Peyer's patch (tissue), 4 donors: ENCODE data around the gene ZBTB20. TPM values are rescaled to one million over a fixed set of nuclear protein-coding genes. Genes with fewer than 3 reads are reported as not detected.

Source experiments
- DNase-seq, 3 donors: peaks; one replicate each; pipeline ENCODE4 v3.0.0-alpha.2; 2017 to 2019
- H3K27ac ChIP-seq, 4 donors: fragments of 200-600 bp; sonication (generic); one replicate each; pipeline ENCODE4 v1.5.1; 2016 to 2019
- H3K27me3 ChIP-seq, 2 donors: fragments of 200-600 bp; sonication (generic); one replicate each; pipeline ENCODE4 v1.5.1; 2019
- H3K36me3 ChIP-seq, 3 donors: fragments of 200-600 bp; sonication (generic); one replicate each; pipeline ENCODE4 v1.5.1; 2016 to 2019
- H3K4me1 ChIP-seq, 4 donors: fragments of 200-600 bp; sonication (generic); one replicate each; pipeline ENCODE4 v1.5.1; 2016 to 2019
- H3K4me3 ChIP-seq, 4 donors: fragments of 200-600 bp; sonication (generic); 1 replicate in 3 of 4; 2 replicates in 1 of 4; pipeline ENCODE4 v1.5.1; 2016 to 2019; ENCODE audit warnings: mild to moderate bottlenecking in 1 of 4
- H3K9me3 ChIP-seq, 4 donors: fragments of 200-600 bp; sonication (generic); one replicate each; pipeline ENCODE4 v1.5.1; 2016 to 2019; ENCODE audit warnings: mild to moderate bottlenecking in 1 of 4
- CTCF ChIP-seq, 6 experiments: fragments of 450-650 bp in 4 of 6; fragments of 200-600 bp in 2 of 6; sonication (generic) in 1 of 6; IDR thresholded peaks; one replicate each; pipeline ENCODE4 v1.5.1; 2017 to 2019; ENCODE audit warnings: antibody characterized with exemption in 6 of 6, mild to moderate bottlenecking in 3 of 6, moderate library complexity in 1 of 6
- POLR2A ChIP-seq, 2 donors: fragments of 450-650 bp; IDR thresholded peaks; one replicate each; pipeline ENCODE4 v1.5.1; 2017; ENCODE audit warnings: antibody characterized with exemption in 2 of 2, mild to moderate bottlenecking in 2 of 2, moderate library complexity in 2 of 2
- total RNA-seq, 4 donors: library from RNA; depleted of rRNA; stranded (reverse); fragments of >200 nt; gene quantifications; one replicate each; pipeline ENCODE4 v1.1.0, GENCODE V29; 2016

ZBTB20 gene
- total RNA-seq, 4 donors from 2014 or later, result 19.6 to 135 (median 57.2) TPM

GRCh38 chr3:114645392-114645791 lies 501.7 kb downstream of the ZBTB20 start:
- no peaks in the 10 kb centered on the region for H3K4me1 ChIP-seq
- TF ChIP-seq CTCF (IDR thresholded peaks at IDR 0.05) (no peak), POLR2A (IDR thresholded peaks at IDR 0.05) (no peak)
- H3K27me3 ChIP-seq, result no peaks in the 10 kb centered on the region
- H3K36me3 ChIP-seq, result no peaks in the 10 kb centered on the region
- no peak overlapping the region for H3K27ac ChIP-seq
- H3K9me3 ChIP-seq, result no peaks in the 10 kb centered on the region
- DNase-seq, result no peak
- no peak overlapping the region for H3K4me3 ChIP-seq

GRCh38 chr3:114644367-114644766 lies 502.7 kb downstream of the ZBTB20 start:
- no peak overlapping the region for H3K27ac ChIP-seq
- no peak for DNase-seq
- no peaks in the 10 kb centered on the region for H3K36me3 ChIP-seq
- no peaks in the 10 kb centered on the region for H3K4me1 ChIP-seq
- H3K9me3 ChIP-seq, result no peaks in the 10 kb centered on the region
- H3K4me3 ChIP-seq, result no peak overlapping the region
- H3K27me3 ChIP-seq, result no peaks in the 10 kb centered on the region
- TF ChIP-seq POLR2A (IDR thresholded peaks at IDR 0.05) (no peak), CTCF (IDR thresholded peaks at IDR 0.05) (no peak)

- TF ChIP-seq CTCF (IDR thresholded peaks at IDR 0.05) (no peak), POLR2A (IDR thresholded peaks at IDR 0.05) (no peak)
- Histone ChIP-seq H3K4me1 (no peaks in the 10 kb centered on the region), H3K27ac (no peak overlapping the region)
Measured at GRCh38 chr3:114642951-114643741, 503.9 kb downstream of the ZBTB20 start.

GRCh38 chr3:114640126-114640525 lies 507.0 kb downstream of the ZBTB20 start:
- Histone ChIP-seq H3K27ac (no peak overlapping the region), H3K36me3 (no peaks in the 10 kb centered on the region), H3K4me3 (no peak overlapping the region), H3K4me1 (no peaks in the 10 kb centered on the region), H3K27me3 (no peaks in the 10 kb centered on the region), H3K9me3 (no peaks in the 10 kb centered on the region)
- no peak for TF ChIP-seq CTCF (IDR thresholded peaks at IDR 0.05)
- no peak for TF ChIP-seq POLR2A (IDR thresholded peaks at IDR 0.05)
- DNase-seq, result no peak

More at GRCh38 chr3:114642951-114643741, 503.9 kb downstream of the ZBTB20 start:
- Histone ChIP-seq H3K36me3 (no peaks in the 10 kb centered on the region), H3K4me3 (no peak overlapping the region), H3K27me3 (no peaks in the 10 kb centered on the region), H3K9me3 (no peaks in the 10 kb centered on the region)
- DNase-seq, result no peak

- no peaks in the 10 kb centered on the region for H3K27me3 ChIP-seq
- no peak overlapping the region for H3K27ac ChIP-seq
- TF ChIP-seq CTCF (IDR thresholded peaks at IDR 0.05) (no peak), POLR2A (IDR thresholded peaks at IDR 0.05) (no peak)
- no peak for DNase-seq
- H3K9me3 ChIP-seq, result no peaks in the 10 kb centered on the region
- no peaks in the 10 kb centered on the region for H3K36me3 ChIP-seq
- H3K4me3 ChIP-seq, result no peak overlapping the region
- no peaks in the 10 kb centered on the region for H3K4me1 ChIP-seq
Measured at GRCh38 chr3:114639171-114639570, 507.9 kb downstream of the ZBTB20 start.
